ENCODE results near the gene MAD1L1.

The MAD1L1 gene

GRCh38 chr7:1923409-1924257 lies 309.1 kb downstream of the MAD1L1 start:
- ATAC-seq (ENCODE audit: insufficient read depth, low read depth) (no peak), DNase-seq (no peak)
- Histone ChIP-seq H3K9ac (ENCODE audit: low read depth, low read length) (peak overlapping the region; percentile 26; the same call in 1 of the 2 replicates), H3K4me2 (ENCODE audit: insufficient read depth, low read length) (peak overlapping the region; percentile 55), H2AFZ (ENCODE audit: low read depth, low read length) (no peak overlapping the region), H3K9me3 (ENCODE audit: insufficient read depth, low read length, severe bottlenecking) (no peaks in the 10 kb centered on the region), H3K4me3 (ENCODE audit: low read depth in 1 of 2, low read length in 2 of 2) (peak overlapping the region in 1 of 2 experiments; percentile 45; a peak in 1 of 4 replicates), H3K27me3 (ENCODE audit: insufficient read depth, low read length, poor library complexity) (no peaks in the 10 kb centered on the region), H3K79me2 (ENCODE audit: insufficient read depth, low read length) (peaks cover 23% of the 10 kb centered on the region), H3K4me1 (ENCODE audit: insufficient read depth, low read length) (peaks cover 95% of the 10 kb centered on the region), H4K20me1 (ENCODE audit: insufficient read depth, low read length) (peaks cover 61% of the 10 kb centered on the region), H3K36me3 (ENCODE audit: insufficient read depth, low read length) (peaks cover 30% of the 10 kb centered on the region), H3K27ac (ENCODE audit: low read length) (peak overlapping the region; percentile 72)
- TF ChIP-seq EZH2 (IDR thresholded peaks at IDR 0.05; ENCODE audit: borderline replicate concordance, low read depth, low read length, severe bottlenecking) = no peak
- TF ChIP-seq CTCF (IDR thresholded peaks at IDR 0.05; ENCODE audit: borderline replicate concordance, extremely low read depth, low read length, poor library complexity, severe bottlenecking) = no peak

GRCh38 chr7:1922870-1923236 lies 309.9 kb downstream of the MAD1L1 start:
- Histone ChIP-seq H3K79me2 (ENCODE audit: insufficient read depth, low read length) (peaks cover 26% of the 10 kb centered on the region), H3K4me2 (ENCODE audit: insufficient read depth, low read length) (no peak overlapping the region)
- TF ChIP-seq CTCF (IDR thresholded peaks at IDR 0.05; ENCODE audit: borderline replicate concordance, extremely low read depth, low read length, poor library complexity, severe bottlenecking) = peak; percentile 17
- no peak for TF ChIP-seq EZH2 (IDR thresholded peaks at IDR 0.05; ENCODE audit: borderline replicate concordance, low read depth, low read length, severe bottlenecking)

GRCh38 chr7:1922071-1922869 lies 310.5 kb downstream of the MAD1L1 start:
- H3K79me2 ChIP-seq (ENCODE audit: insufficient read depth, low read length) = peaks cover 30% of the 10 kb centered on the region
- peaks cover 81% of the 10 kb centered on the region for H3K4me1 ChIP-seq (ENCODE audit: insufficient read depth, low read length)
- DNase-seq = no peak
- peaks cover 60% of the 10 kb centered on the region for H4K20me1 ChIP-seq (ENCODE audit: insufficient read depth, low read length)
- TF ChIP-seq EZH2 (IDR thresholded peaks at IDR 0.05; ENCODE audit: borderline replicate concordance, low read depth, low read length, severe bottlenecking) = no peak
- no peak for TF ChIP-seq CTCF (IDR thresholded peaks at IDR 0.05; ENCODE audit: borderline replicate concordance, extremely low read depth, low read length, poor library complexity, severe bottlenecking)
- no peak overlapping the region for H3K4me3 ChIP-seq (ENCODE audit: low read depth in 1 of 2, low read length in 2 of 2)
- H2AFZ ChIP-seq (ENCODE audit: low read depth, low read length) = no peak overlapping the region
- no peaks in the 10 kb centered on the region for H3K9me3 ChIP-seq (ENCODE audit: insufficient read depth, low read length, severe bottlenecking)
- no peak overlapping the region for H3K9ac ChIP-seq (ENCODE audit: low read depth, low read length)
- no peak for ATAC-seq (ENCODE audit: insufficient read depth, low read depth)
- H3K27me3 ChIP-seq (ENCODE audit: insufficient read depth, low read length, poor library complexity) = no peaks in the 10 kb centered on the region
- peaks cover 32% of the 10 kb centered on the region for H3K36me3 ChIP-seq (ENCODE audit: insufficient read depth, low read length)
- no peak overlapping the region for H3K4me2 ChIP-seq (ENCODE audit: insufficient read depth, low read length)
- H3K27ac ChIP-seq (ENCODE audit: low read length) = no peak overlapping the region

More at GRCh38 chr7:1922870-1923236, 309.9 kb downstream of the MAD1L1 start:
- H2AFZ ChIP-seq (ENCODE audit: low read depth, low read length) = no peak overlapping the region
- no peaks in the 10 kb centered on the region for H3K9me3 ChIP-seq (ENCODE audit: insufficient read depth, low read length, severe bottlenecking)
- H3K4me1 ChIP-seq (ENCODE audit: insufficient read depth, low read length) = peaks cover 87% of the 10 kb centered on the region
- no peak for DNase-seq
- no peaks in the 10 kb centered on the region for H3K27me3 ChIP-seq (ENCODE audit: insufficient read depth, low read length, poor library complexity)
- no peak for ATAC-seq (ENCODE audit: insufficient read depth, low read depth)
- no peak overlapping the region for H3K27ac ChIP-seq (ENCODE audit: low read length)
- H3K4me3 ChIP-seq (ENCODE audit: low read depth in 1 of 2, low read length in 2 of 2) = no peak overlapping the region
- H3K36me3 ChIP-seq (ENCODE audit: insufficient read depth, low read length) = peaks cover 31% of the 10 kb centered on the region
- peaks cover 60% of the 10 kb centered on the region for H4K20me1 ChIP-seq (ENCODE audit: insufficient read depth, low read length)
- H3K9ac ChIP-seq (ENCODE audit: low read depth, low read length) = peak overlapping the region; percentile 26; the same call in 1 of the 2 replicates

Data from DND-41 (cell line).